ENCODE measurements around the gene TLE7.

The TLE7 gene

DNA sequence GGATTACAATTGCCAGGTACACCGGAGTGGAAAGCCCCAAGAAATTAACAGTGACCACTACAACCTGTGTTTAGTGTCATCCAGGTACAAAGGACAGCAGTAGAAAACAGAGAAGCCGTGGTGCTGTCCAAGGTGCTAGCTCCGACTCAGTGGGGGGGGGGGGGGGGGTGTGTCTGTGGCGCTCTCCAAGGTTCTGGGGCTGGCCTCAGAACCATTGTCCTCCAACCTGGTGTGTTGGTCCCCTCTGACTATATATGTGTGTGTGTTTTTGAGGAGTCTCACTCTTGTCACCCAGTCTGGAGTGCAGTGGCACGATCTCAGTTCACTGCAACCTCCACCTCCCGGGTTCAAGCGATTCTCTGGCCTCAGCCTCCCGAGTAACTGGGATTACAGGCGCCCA, 26.0 kb upstream of the TLE7 start:
- TF ChIP-seq, protein P1, sequence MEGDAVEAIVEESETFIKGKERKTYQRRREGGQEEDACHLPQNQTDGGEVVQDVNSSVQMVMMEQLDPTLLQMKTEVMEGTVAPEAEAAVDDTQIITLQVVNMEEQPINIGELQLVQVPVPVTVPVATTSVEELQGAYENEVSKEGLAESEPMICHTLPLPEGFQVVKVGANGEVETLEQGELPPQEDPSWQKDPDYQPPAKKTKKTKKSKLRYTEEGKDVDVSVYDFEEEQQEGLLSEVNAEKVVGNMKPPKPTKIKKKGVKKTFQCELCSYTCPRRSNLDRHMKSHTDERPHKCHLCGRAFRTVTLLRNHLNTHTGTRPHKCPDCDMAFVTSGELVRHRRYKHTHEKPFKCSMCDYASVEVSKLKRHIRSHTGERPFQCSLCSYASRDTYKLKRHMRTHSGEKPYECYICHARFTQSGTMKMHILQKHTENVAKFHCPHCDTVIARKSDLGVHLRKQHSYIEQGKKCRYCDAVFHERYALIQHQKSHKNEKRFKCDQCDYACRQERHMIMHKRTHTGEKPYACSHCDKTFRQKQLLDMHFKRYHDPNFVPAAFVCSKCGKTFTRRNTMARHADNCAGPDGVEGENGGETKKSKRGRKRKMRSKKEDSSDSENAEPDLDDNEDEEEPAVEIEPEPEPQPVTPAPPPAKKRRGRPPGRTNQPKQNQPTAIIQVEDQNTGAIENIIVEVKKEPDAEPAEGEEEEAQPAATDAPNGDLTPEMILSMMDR (IDR thresholded peaks at IDR 0.05; ENCODE audit: insufficient read depth, low read depth, low read length, missing control alignments) = no peak
- no peak overlapping the region for H3K4me3 ChIP-seq (ENCODE audit: low read length)
- DNase-seq (ENCODE audit: low read depth) = peak; percentile 56

DNA sequence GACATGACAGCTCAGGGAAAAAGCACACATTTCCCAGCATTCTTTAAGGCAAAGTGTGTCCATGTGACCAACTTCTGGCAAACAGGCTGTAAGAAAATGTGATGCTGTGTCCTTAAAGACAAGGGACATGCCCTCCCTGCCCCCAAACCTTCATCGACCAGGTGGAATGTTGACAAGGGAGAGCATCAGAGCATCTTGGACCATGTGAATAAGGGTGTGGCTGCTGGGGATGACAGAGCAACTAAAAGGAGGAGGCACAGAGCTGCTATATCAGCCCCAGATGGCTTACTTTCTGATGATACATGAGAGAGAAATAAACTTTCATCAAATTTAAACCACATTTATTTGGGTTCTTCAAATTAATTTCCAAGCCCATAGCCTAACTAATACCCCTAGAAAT, 22.4 kb upstream of the TLE7 start:
- no peak for DNase-seq (ENCODE audit: low read depth)
- H3K4me3 ChIP-seq (ENCODE audit: low read length) = no peak overlapping the region
- TF ChIP-seq, protein P1 (IDR thresholded peaks at IDR 0.05; ENCODE audit: insufficient read depth, low read depth, low read length, missing control alignments) = no peak

DNA sequence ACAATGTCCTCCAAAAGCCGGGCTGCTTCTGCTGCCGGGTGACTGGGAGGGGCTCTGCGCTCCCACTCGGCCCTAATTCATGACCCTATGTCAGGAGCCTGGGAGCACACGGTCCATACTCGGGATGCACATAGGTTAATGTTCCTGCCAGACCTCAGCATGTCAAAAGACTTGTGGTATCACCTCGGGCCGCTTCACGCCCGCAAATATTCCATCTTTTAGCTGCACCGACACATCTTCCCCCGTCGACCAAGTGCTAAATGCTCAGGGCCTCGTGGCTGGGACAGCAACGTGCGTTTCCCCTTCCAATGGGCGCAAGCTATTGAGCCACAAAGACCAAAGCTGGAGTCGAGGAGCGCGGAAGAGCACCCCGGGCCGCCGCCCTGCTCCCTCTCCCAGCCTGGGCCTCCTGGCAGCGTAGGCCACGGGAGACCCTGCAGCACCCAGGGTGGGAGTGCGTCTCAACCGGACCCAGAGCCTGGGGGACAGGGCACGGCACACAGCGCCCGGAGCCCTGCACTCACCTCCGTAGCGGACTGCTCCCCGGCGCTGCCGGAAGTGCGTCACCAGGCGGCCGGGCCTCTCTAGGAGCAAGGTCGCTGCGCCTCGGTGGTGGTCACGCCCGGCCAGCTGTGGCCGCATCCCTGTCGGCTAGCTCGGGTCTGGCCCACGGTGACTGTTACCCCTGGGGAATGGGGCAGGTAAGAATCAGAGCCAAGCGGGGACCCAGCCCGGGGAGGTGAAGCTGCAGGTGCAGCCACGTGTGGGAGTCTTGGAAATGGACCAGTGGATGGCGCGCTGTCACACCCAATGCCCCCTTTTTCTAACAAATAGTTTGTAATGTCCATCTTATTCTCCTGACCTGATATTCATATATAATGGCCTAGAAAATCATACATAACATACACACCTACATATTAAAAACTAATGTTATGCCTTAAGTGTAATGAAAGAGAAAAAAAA, 20.1 kb upstream of the TLE7 start, which contains the start of gene ZNF23:
Gene ZNF23, minus strand, starts transcription at position 562 of the 963 bp plus-strand sequence. CDS start 5,451 bp downstream, outside the sequence.
- peak within 1 kb of the TSS; percentile 98 for H3K4me3 ChIP-seq (ENCODE audit: low read length)
- peak; percentile 76 for DNase-seq (ENCODE audit: low read depth)
- TF ChIP-seq, protein P1 (IDR thresholded peaks at IDR 0.05; ENCODE audit: insufficient read depth, low read depth, low read length, missing control alignments) = peak; percentile 17

DNA sequence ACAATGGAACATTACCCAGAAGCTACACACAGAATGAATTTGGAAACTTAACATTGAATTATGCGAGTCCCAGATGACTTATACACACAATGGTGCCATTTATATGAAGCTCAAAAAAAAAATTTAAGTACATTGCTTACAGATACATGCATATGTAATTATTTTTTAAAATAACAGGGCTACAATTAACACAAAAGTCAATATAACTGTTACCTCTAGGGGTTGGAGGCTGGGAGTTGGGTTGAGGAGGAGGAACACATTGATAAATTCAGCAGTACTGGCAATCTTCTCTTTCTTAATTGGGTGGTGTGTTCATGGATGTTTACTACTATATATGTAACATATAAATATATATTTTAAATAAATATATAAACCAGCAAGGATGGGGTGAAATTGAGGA, 19.1 kb upstream of the TLE7 start:
- TF ChIP-seq, protein P1 (IDR thresholded peaks at IDR 0.05; ENCODE audit: insufficient read depth, low read depth, low read length, missing control alignments) = no peak
- peak overlapping the region; percentile 98 for H3K4me3 ChIP-seq (ENCODE audit: low read length)
- DNase-seq (ENCODE audit: low read depth) = no peak

DNA sequence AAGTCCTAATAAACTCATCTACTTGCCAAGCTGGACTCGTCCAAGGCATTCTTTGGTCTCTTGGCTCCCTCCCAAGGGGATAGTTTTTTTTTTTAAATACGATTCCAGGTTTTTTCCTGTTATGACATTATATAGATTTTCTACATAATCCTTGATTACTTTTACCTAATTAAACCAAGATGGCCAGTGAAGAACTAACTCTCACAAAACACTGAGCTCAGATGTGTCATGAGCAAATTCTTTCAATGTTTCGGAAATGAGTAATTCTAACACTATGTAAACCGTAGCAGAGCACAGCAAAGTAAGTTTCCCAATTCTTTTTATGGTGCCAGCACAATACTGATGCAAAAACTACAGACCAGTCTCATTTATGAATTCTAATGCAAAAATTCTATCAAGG, 18.4 kb upstream of the TLE7 start:
- H3K4me3 ChIP-seq (ENCODE audit: low read length) = no peak overlapping the region
- peak; percentile 61 for DNase-seq (ENCODE audit: low read depth)
- TF ChIP-seq, protein P1 (IDR thresholded peaks at IDR 0.05; ENCODE audit: insufficient read depth, low read depth, low read length, missing control alignments) = no peak

DNA sequence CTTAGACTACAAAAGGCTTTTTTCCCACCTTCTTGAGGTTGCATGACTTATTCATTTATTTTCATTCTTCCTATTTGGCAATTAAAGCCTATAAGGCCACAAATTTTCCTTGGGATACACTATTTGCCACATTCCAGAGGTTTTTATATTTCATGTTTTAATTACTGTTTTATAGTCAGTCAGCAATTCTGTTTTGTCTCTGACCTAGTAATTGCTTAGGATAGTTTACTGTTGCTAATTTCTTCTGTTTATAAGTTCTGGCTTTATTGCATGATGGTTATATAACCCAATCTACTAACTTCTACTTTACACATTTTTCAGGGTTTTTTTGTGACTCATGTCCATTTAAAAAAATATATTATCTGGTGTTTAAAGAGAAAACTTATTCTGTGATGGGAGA, 17.7 kb upstream of the TLE7 start:
- no peak overlapping the region for H3K4me3 ChIP-seq (ENCODE audit: low read length)
- TF ChIP-seq, protein P1 (IDR thresholded peaks at IDR 0.05; ENCODE audit: insufficient read depth, low read depth, low read length, missing control alignments) = no peak
- DNase-seq (ENCODE audit: low read depth) = no peak

All from epithelial cell of esophagus (primary cell).